Activated naive CD8-positive, alpha-beta T cell treated with anti-CD3 and anti-CD28 coated beads, Interleukin-2, amount 50 U/mL, for 16 hours (primary cell): ENCODE results near the gene KCNAB1.

Source experiments
- DNase-seq: peaks from one replicate; pipeline ENCODE4 v3.0.0-alpha.2; 2020; ENCODE audit warnings: low read depth, low spot score

KCNAB1 gene

DNA sequence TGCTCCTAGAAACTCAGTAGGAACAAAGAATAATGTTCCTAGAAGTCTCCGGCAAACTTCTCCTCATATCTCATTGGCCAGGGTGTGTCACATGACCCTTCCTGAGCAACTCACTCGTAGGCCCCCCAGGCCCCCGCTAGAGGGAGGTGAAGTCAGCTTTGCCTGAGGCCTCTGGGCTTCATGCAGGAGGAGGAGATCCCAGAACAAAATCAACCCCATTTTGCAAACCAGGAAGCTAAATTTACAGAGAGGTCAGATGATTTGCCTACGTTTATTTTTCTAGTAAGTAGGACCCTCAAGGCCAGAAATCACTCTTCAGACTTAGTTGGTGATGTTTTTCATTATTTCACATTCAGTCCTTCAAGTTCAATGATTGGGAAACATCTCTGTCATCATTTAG lies 335.5 kb downstream of the KCNAB1 start:
- DNase-seq, result no peak

DNA sequence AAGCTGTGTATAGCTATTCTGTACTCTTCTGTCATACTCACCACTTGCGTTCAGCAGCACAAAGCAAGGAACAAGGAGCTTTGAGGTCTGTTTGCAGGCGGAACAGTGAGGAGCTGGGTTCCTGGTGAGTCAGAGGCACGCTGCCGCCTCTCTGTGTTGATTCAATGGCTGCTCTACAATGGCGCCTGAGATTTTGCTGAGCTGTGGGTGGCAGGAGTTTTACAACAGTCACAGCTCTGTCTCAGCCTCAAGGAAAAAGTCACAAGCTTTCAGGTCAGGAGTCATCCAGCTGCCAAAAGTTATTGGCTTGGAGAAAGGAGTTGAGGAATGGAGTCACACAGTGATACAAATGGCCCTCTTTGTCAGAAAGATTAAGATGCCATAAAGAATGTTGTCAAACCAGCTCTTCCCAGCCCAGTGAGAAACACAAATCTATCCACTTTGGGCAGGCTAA lies 336.4 kb downstream of the KCNAB1 start:
- no peak for DNase-seq

DNA sequence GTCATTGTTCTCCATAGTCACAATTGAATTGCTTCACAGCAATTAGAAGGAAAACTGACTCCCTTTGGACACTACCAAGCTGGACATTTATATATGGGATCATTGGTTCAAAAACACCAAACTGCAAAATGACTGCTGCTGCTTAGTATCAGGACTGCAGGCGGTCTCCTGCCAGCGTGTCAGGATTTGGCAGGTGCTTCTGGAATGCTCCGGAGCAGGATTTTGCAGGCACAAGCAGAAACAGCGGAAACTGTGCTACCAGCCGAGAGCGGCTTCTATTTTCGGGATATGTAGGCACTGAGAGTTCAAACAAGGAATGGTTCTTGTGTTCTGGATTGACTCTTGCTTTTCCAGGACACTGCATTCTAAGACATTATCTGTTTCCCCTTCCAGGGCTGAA lies 339.1 kb downstream of the KCNAB1 start:
- no peak for DNase-seq

DNA sequence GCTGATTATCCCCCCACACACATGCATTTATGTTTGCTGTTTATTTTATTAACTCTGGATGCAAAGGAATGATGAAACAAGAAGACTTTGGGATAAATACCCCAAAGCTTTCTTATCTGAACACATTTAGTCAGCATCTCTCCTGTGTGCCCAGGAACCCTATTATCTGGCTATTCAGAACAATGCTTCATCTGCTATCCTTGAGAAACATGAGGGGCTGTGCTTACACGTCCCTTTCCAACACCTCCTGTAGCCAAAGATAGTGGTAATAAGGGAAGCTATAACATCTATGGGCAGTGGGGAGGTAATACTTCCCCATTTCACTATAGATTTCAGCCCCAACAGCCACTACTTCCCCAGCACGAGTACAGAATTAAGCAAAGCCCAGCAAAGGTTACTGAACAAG lies 339.8 kb downstream of the KCNAB1 start:
- DNase-seq, result no peak

DNA sequence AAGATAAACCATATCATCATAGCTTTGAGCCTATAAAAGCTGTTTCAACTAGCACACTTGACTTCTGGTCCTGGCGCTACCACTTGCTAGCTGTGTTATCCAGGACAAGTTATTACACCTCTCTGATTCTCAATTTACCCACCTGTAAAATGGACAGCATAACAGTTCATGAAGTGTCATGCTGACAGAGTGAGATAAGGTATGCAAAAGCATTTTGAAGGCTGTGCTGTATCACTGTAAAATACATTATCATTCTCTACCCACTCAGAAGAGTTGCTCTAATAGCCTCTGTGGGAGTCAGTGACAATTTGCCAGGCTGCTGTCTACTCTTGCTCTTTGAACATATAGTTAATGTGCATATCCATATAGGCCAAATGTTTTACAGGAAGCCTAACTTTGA lies 341.5 kb downstream of the KCNAB1 start:
- no peak for DNase-seq

DNA sequence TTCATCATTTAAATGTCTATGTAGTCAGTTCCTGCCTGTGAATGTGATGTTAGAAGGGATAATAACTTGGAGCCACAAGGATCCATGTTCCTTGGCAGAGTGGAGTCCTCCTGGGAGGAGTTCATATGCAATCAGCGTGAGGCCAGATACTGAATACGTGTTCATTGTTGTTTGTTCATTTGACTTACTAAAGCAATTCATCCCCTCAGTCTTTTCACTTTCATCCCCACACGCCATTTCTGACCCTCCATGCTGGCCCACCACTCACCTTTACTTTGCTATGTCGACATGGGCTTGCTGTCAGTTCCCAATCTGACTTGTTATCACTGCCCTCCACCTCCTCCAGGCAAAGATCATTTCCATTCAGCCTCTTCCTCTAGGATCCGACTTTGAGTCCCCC lies 342.7 kb downstream of the KCNAB1 start:
- DNase-seq, result no peak

DNA sequence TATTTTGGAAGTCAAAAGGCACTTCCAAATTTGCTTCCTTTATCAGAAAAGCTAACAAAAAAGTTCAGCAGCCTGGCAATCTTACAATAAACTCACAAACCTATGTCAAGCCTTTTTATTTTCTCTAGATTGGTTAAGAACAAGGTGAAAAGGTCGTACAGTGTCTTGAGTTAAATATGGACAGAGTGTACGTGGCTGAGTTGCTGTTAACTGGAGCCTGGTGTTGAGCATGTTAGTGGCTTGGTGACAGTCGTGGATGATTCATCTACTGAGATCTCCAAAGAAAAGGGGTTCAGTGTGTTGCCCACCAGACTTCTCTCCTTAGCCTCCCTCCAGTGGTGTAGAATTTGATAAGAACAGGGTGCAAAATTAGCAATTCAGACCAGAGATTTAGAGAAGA lies 344.8 kb downstream of the KCNAB1 start:
- DNase-seq, result no peak

DNA sequence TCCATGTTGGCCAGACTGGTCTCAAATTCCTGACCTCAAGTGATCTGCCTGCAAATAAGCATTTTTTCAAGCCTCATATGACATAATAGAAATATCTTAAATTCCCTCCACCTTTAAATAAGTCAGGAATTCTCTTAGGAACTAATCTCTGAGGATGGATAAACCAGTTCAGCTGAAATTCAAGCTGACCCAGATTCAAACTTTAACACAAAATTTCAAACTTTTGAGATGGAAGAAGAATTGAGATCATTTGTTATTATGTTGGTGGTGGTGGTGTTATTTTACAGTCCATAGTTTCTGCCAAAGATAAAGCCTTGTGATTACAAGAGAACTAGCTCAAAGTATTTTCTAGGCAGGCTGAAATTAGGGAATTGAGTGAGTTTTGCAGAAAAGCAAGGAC lies 349.1 kb downstream of the KCNAB1 start:
- no peak for DNase-seq

DNA sequence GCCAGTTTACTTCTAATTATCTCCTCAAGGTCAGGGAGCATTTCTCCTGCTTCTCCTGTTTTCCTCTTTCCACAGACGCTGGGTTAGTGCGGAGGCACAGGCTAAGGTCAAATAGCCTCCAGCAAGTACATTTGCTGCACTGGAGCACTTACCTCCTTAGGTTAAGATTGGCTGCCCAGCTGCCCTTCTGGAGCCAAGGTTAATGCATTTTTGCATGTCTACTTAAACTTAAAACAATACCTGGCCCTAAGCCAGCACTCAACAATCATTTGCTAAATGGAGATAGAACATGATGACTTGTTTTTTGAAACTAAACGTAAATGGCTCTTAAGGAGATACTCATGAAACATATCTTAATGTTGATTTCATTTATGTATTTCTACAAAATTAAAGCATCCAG lies 351.1 kb downstream of the KCNAB1 start:
- DNase-seq, result no peak

DNA sequence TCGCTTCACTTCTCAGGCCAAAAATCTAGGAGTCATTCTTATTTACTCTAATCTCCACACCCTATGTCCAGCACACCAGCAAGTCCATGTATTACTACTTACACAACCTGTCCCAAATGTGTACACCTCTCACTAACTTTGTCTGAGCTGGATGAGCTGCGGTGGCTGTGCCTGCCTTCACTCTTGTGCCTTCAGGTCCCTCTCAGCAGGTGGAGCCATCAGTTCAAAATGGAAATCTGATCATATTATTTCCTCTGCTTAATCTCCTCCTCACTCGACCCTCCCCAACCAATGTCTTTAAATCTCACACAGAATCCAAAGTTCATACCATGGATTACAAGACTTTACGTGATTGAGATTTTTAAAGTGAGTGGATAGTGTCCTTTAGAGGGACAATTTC lies 351.8 kb downstream of the KCNAB1 start:
- DNase-seq, result no peak

DNA sequence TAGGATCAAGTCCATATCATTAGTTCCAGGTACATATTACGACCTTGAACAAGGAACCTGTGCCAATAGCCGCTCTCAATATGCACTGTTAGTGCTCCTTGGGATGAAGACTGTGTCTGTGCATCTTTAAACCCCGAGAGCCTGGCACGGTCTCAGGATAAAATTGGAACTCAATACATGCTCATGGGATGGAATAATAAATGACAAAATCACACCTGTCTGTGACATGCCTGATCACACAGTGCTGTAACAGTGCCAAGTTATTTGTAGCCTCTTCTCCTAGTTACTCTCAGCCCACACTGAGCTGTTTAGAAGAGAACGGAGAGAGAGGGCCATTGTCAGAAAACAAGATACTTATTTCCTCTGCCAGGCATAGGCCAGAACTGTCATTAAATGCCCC lies 352.3 kb downstream of the KCNAB1 start:
- DNase-seq, result no peak

DNA sequence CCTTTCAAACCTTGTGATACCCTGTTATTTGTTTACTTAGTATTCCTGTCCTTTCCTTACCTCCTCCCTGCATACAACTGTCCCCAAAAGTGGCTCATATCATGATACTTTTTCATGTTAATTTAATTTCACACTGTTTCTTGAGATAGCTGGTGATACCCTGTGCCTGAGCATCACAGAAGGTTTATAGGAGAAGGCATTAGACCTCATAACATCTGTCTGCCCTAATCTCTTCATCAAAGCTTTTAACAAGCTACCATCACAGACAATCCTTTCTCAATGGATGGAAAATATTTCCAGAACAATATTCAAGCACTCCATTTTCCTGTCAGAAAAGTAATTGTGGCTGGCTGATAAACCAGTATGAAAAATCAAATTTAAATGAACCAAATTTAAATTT lies 353.0 kb downstream of the KCNAB1 start:
- no peak for DNase-seq

DNA sequence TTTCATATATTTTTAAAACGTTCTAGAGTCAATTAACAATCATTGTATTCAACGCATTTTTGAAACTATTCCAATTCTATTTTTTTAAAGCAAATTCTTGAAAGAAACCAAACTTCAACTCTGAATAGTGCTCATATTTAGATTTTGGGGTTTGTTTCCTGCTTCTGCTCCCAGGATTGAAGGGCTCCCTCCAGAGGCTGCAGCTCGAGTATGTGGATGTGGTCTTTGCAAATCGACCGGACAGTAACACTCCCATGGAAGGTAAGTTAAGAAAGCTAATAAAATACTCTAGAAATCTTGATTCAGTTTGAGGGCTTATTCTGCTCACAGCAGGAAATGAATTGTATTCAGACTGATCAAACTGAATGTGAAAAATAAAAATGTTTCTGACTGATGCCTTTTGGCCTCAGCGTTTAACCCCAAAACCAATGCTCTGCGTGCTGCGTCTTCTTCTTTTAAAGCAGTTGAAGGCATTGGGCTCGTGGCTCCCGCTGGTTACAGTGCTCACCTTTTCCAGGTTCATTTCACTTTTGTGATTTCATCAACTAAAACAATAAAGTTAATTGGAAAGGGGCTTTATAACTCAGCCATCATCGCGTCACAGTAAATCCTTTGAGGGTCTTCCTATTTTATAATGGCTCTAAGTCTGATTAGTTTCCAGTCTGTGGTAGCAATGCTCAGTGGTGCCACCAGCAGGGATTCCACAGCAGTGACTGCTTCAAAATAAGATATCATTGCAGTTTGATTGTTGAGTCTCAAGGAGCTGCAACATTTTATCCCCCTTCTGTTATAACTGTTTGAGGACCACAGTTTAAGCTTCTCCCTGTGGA lies 354.4 kb downstream of the KCNAB1 start:
- DNase-seq, result no peak

DNA sequence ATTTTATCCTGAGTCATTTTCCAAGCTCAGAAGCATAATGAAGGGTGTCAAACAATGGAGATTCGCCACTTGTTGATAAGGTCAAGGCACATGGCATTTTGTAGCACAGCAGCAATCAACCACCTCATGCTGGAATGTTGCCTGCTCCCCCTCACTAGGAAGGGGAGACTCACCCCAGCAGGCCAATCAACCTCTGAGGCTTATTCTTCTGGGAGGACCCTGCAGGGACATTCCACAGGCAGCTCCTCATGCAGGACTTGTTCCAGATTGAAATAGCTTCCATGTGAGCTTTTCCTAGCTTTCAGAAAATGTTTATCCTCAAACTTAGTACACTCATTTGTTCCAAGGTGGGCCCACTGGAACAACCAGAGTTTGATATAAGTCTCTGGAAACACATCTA lies 356.9 kb downstream of the KCNAB1 start:
- DNase-seq, result no peak

DNA sequence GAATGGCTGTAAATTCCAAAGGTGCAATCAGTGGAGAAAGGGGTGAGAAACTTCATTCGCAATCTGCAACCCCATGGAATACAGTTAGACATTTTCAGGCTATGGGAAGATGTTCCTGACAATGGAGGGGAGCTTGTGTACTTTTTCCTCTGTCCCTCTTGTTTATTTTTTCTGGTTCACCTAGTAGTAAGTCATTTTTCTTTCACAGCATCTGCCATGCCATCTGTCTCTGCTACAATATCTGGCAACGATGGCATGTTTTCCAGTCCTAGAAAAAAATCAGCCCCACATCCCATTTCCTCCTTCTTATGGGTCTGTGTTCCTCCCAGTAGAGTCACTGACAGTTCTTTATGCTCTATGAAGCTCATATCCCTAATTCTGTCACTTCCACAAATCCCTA lies 358.5 kb downstream of the KCNAB1 start:
- no peak for DNase-seq

DNA sequence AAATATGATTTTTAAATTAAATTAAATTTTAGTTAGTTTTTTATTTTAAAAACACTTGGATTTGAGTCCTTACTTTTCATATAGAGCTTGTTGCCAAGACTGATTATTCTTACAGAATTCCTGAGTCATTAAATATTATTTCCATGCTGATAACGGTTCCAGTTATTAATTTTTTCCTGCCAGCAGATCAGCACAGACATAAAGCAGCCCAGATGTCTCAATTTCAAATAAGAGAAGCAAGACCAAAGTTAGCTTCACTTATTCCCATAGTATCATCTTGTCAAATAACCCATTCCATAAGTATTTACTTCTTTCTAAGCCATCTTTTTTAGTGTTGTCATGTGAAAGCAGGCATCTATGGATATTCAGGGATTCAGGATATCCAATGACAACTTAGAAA lies 359.2 kb downstream of the KCNAB1 start:
- DNase-seq, result no peak

DNA sequence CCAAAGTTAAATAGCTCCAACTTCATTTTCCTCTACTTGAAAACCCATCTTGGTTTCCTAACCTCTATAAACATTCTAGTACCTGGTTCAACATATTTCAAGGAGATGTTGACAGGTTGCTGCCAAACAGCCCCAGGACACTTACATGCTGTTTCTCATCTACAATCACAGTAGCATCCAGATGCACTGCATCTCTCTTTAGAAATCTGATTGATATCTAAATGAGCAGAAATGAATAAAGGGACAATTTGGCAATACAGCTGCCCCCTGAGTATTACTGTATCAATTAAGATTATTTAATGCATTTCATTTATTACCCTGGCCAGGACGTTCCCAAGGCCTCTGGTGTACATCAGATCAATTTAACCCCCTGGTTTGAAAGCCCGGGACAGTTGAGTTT lies 360.6 kb downstream of the KCNAB1 start:
- DNase-seq, result no peak

DNA sequence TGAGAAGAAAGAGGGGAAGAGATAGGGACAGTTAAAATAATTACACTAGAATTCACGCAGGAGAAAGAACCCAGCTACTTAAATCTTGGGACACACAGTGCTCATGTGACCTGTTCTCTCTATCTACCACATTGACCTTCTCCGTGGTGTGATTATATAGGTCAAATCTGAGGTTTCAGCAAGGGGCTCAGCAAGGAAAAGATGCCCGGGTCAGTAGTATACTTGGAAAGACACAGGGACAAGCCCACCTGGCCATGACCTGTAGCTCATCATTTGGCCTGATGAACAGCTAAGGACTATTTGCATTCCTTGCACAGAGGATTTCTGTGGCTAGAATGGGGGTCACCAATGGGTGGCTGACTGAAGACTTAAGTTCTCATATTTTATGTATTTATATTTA lies 362.6 kb downstream of the KCNAB1 start:
- no peak for DNase-seq

DNA sequence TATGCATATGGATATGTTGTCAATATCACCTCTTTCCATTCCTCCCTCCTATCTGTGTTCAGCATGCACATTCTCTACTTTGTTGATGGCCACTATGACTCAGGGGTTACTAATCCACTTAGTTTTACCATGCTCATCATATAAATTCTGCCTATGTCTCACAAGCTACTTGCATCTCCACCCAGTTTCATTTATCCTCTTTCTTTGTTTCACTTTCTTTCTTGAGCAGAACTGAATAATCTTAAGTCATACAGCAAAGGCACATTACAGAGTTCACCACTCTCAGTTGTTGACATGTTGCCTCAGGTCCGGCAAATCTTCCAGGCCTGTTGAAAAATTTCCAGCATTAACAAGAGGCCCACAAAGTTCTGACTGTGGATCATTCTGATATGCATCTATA lies 363.0 kb downstream of the KCNAB1 start:
- no peak for DNase-seq

DNA sequence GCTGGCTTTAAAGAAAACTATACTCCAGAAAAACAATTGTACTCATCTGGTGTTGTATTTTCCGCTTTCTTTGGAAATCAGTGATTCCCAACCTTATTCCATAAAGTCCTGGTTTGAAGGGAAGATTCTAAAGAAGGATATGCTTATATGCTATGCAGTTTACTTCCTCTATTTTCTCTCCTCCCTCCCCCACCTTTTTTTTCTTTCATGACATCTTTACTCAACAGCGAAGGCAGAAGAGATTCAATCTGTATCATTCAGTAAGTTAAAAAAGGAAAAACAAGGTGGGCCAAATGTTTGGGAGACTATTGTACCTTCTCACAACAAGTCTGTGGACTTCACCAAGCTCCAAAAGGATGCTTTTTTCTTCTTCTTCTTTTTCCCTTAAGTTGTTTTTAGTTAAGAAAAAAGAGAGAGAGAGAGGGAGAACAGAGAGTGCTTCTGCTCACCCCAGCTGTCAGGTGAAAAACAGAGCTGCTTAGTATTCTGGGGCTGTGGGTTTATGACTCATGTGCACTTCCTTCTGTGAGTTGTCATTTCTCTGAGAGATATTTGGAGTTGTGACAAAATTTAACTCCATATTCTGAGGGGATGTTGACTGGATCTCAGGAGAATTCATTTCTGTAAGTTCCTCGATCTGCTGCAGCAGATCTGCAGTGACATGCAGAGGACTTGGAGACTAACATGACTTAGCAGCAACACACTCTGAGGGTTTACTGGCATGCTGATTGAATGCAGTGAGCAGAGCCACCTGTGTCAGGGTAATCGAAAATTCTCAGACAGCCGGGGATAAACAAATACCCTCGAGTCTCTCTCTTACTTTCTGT lies 363.8 kb downstream of the KCNAB1 start:
- no peak for DNase-seq

DNA sequence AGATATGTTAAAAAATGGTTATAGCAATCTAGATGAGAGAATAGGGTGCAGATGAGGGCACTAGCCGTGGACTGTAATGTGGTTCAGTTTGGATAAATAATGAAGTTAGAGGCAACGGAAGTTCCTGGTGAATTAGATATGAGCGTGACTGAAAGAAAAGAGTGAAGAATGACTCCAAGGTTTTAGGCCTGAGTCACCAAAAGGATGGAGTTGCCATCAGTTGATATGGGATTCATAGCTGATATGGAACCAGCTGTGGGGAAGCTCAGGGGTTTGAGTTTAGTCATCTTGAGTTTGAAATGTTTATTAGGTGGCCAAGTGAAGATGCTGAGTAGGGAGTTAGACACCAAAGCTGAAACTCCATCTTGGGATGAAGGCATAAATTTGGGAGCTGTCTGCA lies 368.4 kb downstream of the KCNAB1 start:
- no peak for DNase-seq

DNA sequence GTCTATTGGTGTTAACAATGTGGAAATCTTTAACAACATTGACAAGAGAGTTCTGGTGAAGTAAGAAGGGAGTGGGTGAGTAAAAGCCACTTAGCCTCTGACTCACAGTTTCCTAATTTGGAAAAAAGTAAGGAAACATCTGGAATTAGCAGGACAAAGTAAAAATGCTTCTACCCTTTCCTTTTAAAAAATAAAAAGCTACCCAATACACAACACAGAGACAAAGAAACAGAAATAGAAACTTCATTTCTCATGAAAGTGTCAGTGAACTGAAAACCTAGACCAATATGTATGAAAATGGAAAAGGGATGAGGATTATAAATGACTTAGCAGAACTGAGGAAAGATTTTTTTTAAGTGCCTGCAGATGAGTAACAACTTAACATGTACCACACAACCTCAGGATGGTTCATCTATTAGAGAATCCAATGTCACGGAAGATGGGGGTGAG lies 369.1 kb downstream of the KCNAB1 start:
- no peak for DNase-seq

DNA sequence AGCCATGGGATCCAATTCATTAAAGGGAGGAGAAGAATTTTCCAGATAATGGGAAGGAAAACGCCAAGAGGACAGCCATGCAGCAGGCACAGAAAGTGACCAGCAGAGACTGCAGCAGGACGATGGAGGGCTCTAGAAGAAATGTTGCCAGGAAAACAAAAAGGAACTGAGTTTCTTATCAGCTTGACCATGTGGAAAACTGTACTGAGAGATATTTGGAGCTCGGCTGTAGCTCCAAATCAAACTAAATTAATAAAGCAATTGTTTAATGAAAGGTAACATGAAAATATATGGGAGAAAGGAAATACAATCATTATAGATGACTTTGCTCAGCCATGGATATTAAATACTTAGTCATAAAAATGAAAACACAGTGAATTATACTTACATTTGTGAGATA lies 370.8 kb downstream of the KCNAB1 start:
- DNase-seq, result no peak
